GM12872 (cell line): ENCODE data around the gene ANKRD33.

ENCODE experiments used
- CTCF ChIP-seq: IDR thresholded peaks from 3 replicates; pipeline ENCODE4 v1.5.1; 2011; ENCODE audit warnings: low read depth, mild to moderate bottlenecking, low read length, moderate library complexity; ENCODE audit not compliant: insufficient read depth

The ANKRD33 gene

GRCh38 chr12:51846271-51846691 is 41.6 kb upstream of the ANKRD33 start:
- TF ChIP-seq CTCF: no peak

DNA sequence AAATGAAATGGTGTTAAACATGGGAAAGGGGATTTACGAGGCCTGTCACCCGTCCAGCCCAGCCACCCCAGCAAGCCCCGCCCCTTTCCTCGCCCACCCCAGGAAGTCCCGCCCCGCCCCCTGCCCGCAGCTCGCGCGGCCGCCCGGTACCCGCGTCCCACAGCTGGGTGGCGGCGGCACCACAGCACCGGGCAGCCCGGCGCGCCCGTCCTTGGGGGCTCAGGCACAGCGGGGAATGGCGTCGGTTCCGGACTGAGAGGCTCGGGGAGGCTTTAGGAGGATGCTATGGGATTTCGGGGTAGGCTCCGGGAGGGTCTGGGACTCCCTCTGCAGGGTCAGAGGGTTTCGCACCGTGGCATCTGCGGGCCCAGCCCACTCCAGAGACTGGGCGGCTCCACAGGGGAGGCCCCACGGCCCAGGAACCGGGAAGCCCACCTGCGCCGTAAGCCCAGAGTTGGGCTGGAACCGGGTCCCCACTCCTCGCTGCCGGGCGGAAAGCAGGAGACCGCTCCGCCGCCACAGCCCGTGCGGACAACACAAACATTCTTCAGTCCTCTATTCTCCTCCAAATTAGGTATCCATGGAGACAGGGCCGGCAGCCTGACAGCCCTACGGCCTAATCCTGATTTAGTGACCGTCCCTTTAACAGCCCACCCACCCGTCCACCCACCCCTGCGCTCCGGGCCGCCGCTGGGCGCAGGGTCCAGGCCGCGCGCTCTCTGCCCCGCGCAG is 40.8 kb upstream of the ANKRD33 start:
- no peak for TF ChIP-seq CTCF

DNA sequence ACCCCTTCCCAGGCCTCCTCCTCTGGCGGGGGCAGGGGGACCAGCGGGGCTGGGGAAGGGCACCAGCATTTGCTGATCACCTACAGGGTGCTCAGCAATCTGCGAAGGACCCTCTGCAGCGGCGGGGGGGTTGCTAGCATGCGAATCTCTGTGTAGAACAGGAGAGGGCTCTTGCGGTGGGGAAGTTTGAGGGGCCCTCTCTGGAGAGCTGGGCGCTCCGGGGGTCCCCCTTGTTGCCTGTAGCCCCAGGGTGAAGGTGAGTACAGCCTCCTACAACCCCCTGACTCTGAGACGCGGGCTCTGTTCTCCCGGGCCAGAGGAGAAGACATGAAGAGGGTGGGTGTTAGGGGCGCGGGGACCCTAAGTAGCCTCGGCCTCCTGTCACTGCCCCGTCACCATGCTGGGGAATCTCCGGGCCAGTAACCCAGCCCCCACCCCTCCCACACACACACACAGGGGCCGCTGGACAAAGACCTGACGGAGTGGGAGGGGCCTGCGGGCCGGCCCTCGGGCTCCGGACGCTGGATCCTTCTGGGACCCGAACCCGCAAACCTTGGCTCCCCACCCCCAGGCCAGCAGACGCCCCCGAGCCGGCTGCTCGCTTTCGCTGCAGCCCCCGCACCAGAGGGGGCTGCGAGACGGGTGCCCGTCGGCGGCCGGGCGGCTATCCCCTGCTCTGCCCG is 40.1 kb upstream of the ANKRD33 start:
- no peak for TF ChIP-seq CTCF

GRCh38 chr12:51848326-51848727 is 39.6 kb upstream of the ANKRD33 start, which contains the start of gene FIGNL2:
Gene FIGNL2 (minus strand): TSS chr12:51848718. CDS start chr12:51822413, 26,305 bp downstream.
- TF ChIP-seq CTCF: no peak

GRCh38 chr12:51848841-51849735 is 38.8 kb upstream of the ANKRD33 start:
- TF ChIP-seq CTCF: no peak

DNA sequence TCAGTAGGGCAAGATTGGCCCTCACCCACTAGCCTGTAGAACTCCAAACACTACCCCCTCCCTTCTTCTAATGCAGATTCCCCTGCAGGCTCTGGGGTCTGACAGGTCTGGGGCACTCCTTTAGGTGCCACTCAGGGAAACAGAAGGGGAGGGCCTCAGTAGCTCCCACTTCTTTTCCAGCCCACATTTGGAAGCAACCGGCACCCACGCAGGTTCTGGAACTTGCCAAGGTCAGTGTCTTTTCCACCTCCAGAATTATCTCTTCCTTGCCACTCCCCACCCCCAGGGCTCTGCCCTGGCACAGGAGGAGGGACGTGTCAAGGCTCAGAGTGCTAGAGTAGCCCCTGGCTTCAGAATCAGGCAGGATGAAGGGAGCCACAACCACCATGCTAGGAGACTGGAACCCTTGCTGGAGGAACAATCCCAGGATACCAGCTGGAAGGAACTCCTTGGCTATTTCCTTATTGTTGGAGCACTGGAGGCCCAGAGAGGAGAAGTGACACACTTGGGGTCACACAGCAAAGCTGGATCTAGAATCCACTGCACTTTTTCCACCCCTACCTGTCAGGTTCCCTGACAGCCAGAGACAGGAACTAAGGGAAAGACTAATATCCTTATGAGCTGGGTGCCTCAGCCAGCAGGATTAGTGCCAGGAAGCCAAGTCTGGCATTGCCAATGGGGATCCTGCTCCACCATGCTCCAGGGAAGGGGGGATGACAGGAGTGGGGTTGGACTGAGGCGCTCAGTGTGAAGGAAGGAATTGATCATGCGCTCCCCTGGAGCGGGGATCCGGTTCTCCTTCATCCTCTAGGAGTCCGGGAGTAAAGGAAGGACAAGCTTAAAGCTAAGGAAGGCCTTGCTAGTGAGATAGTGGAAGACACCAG is 37.6 kb upstream of the ANKRD33 start:
- no peak for TF ChIP-seq CTCF
